ENCODE results near the gene ANKRD40.

The ANKRD40 gene

GRCh38 chr17:50696365-50696879 lies 11.3 kb downstream of the ANKRD40 start:
- no peak overlapping the region for H3K27ac ChIP-seq
- no peaks in the 10 kb centered on the region for H3K27me3 ChIP-seq
- peaks cover 68% of the 10 kb centered on the region for H3K36me3 ChIP-seq
- no peak for TF ChIP-seq CTCF (IDR thresholded peaks at IDR 0.05)
- no peaks in the 10 kb centered on the region for H3K9me3 ChIP-seq
- no peaks in the 10 kb centered on the region for H3K4me1 ChIP-seq (ENCODE audit: control insufficient read depth in 1 of 2, insufficient read depth in 1 of 2, low read depth in 1 of 2, low read length in 1 of 2)
- H3K4me3 ChIP-seq (ENCODE audit: low read depth in 1 of 2, low read length in 1 of 2), result no peak overlapping the region

GRCh38 chr17:50693036-50693682 lies 14.6 kb downstream of the ANKRD40 start:
- peaks cover 50% of the 10 kb centered on the region for H3K36me3 ChIP-seq
- no peak overlapping the region for H3K4me3 ChIP-seq (ENCODE audit: low read depth in 1 of 2, low read length in 1 of 2)
- no peak overlapping the region for H3K27ac ChIP-seq
- H3K9me3 ChIP-seq, result no peaks in the 10 kb centered on the region
- TF ChIP-seq CTCF (IDR thresholded peaks at IDR 0.05), result no peak
- H3K4me1 ChIP-seq (ENCODE audit: control insufficient read depth in 1 of 2, insufficient read depth in 1 of 2, low read depth in 1 of 2, low read length in 1 of 2), result no peaks in the 10 kb centered on the region
- no peaks in the 10 kb centered on the region for H3K27me3 ChIP-seq

- no peaks in the 10 kb centered on the region for H3K27me3 ChIP-seq
- no peak overlapping the region for H3K27ac ChIP-seq
- no peaks in the 10 kb centered on the region for H3K4me1 ChIP-seq (ENCODE audit: control insufficient read depth in 1 of 2, insufficient read depth in 1 of 2, low read depth in 1 of 2, low read length in 1 of 2)
- H3K9me3 ChIP-seq, result no peaks in the 10 kb centered on the region
- no peak for TF ChIP-seq CTCF (IDR thresholded peaks at IDR 0.05)
- H3K36me3 ChIP-seq, result peaks cover 50% of the 10 kb centered on the region
- no peak overlapping the region for H3K4me3 ChIP-seq (ENCODE audit: low read depth in 1 of 2, low read length in 1 of 2)
These were observed 15.2 kb downstream of the ANKRD40 start for GRCh38 chr17:50692448-50693035.

GRCh38 chr17:50691550-50692447 lies 15.9 kb downstream of the ANKRD40 start:
- no peak overlapping the region for H3K4me3 ChIP-seq (ENCODE audit: low read depth in 1 of 2, low read length in 1 of 2)
- H3K27me3 ChIP-seq, result no peaks in the 10 kb centered on the region
- no peak overlapping the region for H3K27ac ChIP-seq
- H3K4me1 ChIP-seq (ENCODE audit: control insufficient read depth in 1 of 2, insufficient read depth in 1 of 2, low read depth in 1 of 2, low read length in 1 of 2), result no peaks in the 10 kb centered on the region
- H3K36me3 ChIP-seq, result peaks cover 45% of the 10 kb centered on the region
- no peak for TF ChIP-seq CTCF (IDR thresholded peaks at IDR 0.05)
- H3K9me3 ChIP-seq, result no peaks in the 10 kb centered on the region

- Histone ChIP-seq H3K27me3 (no peaks in the 10 kb centered on the region), H3K9me3 (no peaks in the 10 kb centered on the region), H3K36me3 (peaks cover 37% of the 10 kb centered on the region), H3K27ac (no peak overlapping the region), H3K4me3 (ENCODE audit: low read depth in 1 of 2, low read length in 1 of 2) (no peak overlapping the region), H3K4me1 (ENCODE audit: control insufficient read depth in 1 of 2, insufficient read depth in 1 of 2, low read depth in 1 of 2, low read length in 1 of 2) (no peaks in the 10 kb centered on the region)
- no peak for TF ChIP-seq CTCF (IDR thresholded peaks at IDR 0.05)
These were observed 16.7 kb downstream of the ANKRD40 start for GRCh38 chr17:50690887-50691549.
